HCT116 (cell line): ENCODE data around the gene CHSY1. TPM values are rescaled to one million over a fixed set of nuclear protein-coding genes. Genes with fewer than 3 reads are reported as not detected.

ENCODE experiments used
- ATAC-seq: fragments of 200-7000 bp; cut with Tn5 transposase; 2 replicates; pipeline ENCODE4 v1.9.1; 2020; ENCODE audit warnings: mild to moderate bottlenecking, moderate library complexity
- BruUV-seq: library from RNA; stranded (reverse); fragments of 400-500 nt; replicated peaks from 2 replicates; lab custom pipeline; 2021; lab: Mats Ljungman, UMichigan
- CTCF ChIA-PET: fragments of 300-600 bp; sonication (Branson Sonifier 250); formaldehyde crosslinking; loops from one replicate; lab custom pipeline; 2021; ENCODE audit warnings: antibody characterized with exemption; lab: Charles Lee
- POLR2A ChIA-PET: fragments of 300-600, 350-600 bp; sonication (Branson Sonifier 250); formaldehyde crosslinking; loops from one replicate; lab custom pipeline; 2021; ENCODE audit warnings: antibody characterized with exemption; lab: Charles Lee
- RAD21 ChIA-PET, 2 experiments: fragments of 300-600 bp; sonication (Branson Sonifier 250); formaldehyde crosslinking; loops; one replicate each; lab custom pipeline; 2023; ENCODE audit warnings: low total read pairs in 2 of 2; ENCODE audit not compliant: uncharacterized antibody in 2 of 2, unreplicated experiment in 2 of 2, low non-redundant PET in 1 of 2; lab: Charles Lee
- DNase-seq: peaks from one replicate; pipeline ENCODE4 v3.0.0-alpha.2; 2010; ENCODE audit warnings: low read depth, low spot score
- H2AFZ ChIP-seq: fragments of 200-600 bp; shearing (Covaris generic), sonication (generic); 2 replicates; pipeline ENCODE4 v1.6.1; 2017; ENCODE audit warnings: low read depth, mixed run types, mixed read lengths, antibody characterized with exemption, low read length; ENCODE audit not compliant: poor library complexity, severe bottlenecking
- H3K27ac ChIP-seq: 2 replicates; pipeline ENCODE4 v1.5.1; 2012; ENCODE audit warnings: low read depth, low read length
- H3K27me3 ChIP-seq: fragments of 200-600 bp; sonication (generic); 2 replicates; pipeline ENCODE4 v1.6.1; 2016; ENCODE audit warnings: mixed run types, low read length, mixed read lengths; ENCODE audit not compliant: insufficient read depth
- H3K36me3 ChIP-seq, 2 experiments: fragments of 200-500 bp in 1 of 2; fragments of 200-600 bp in 1 of 2; sonication (Bioruptor generic) in 1 of 2; sonication (generic) in 1 of 2; 2 replicates each; pipeline versions ENCODE4 v1.5.1 to v1.6.1; 2014 to 2016; ENCODE audit warnings: low read length in 2 of 2, inconsistent platforms in 1 of 2, mixed read lengths in 1 of 2, mixed run types in 1 of 2; ENCODE audit not compliant: insufficient read depth in 2 of 2, control insufficient read depth in 1 of 2
- H3K4me1 ChIP-seq, 2 experiments: fragments of 200-600 bp in 1 of 2; sonication (generic) in 1 of 2; 2 replicates each; pipeline versions ENCODE4 v1.5.1 to v1.6.1; 2012 to 2017; ENCODE audit warnings: low read length in 2 of 2, inconsistent platforms in 1 of 2, mild to moderate bottlenecking in 1 of 2, mixed read lengths in 1 of 2, mixed run types in 1 of 2, moderate library complexity in 1 of 2; ENCODE audit not compliant: insufficient read depth in 2 of 2, control insufficient read depth in 1 of 2
- H3K4me2 ChIP-seq: fragments of 200-600 bp; sonication (generic); 2 replicates; pipeline ENCODE4 v1.6.1; 2017; ENCODE audit warnings: mixed run types, low read length, mixed read lengths
- H3K4me3 ChIP-seq, 2 experiments: fragments of 200-600 bp in 1 of 2; sonication (generic) in 1 of 2; replicated peaks in 1 of 2; 2 replicates each; pipeline ENCODE4 v1.5.1; 2011 to 2016; ENCODE audit warnings: low read length in 2 of 2, control low read depth in 1 of 2, low read depth in 1 of 2, mild to moderate bottlenecking in 1 of 2, mixed read lengths in 1 of 2, mixed run types in 1 of 2
- H3K79me2 ChIP-seq: fragments of 200-600 bp; sonication (generic); 2 replicates; pipeline ENCODE4 v1.6.1; 2017; ENCODE audit warnings: mild to moderate bottlenecking, mixed run types, low read length, moderate library complexity, mixed read lengths; ENCODE audit not compliant: insufficient read depth
- H3K9ac ChIP-seq: fragments of 200-600 bp; sonication (generic); 2 replicates; pipeline ENCODE4 v1.6.1; 2016; ENCODE audit warnings: low read length, mixed read lengths
- H3K9me2 ChIP-seq: fragments of 200-600 bp; sonication (generic), shearing (Covaris generic); 2 replicates; pipeline ENCODE4 v1.6.1; 2017; ENCODE audit warnings: mixed run types, mild to moderate bottlenecking, moderate library complexity; ENCODE audit not compliant: insufficient read depth
- H3K9me3 ChIP-seq, 2 experiments: fragments of 200-500 bp in 1 of 2; fragments of 200-600 bp in 1 of 2; sonication (Bioruptor generic) in 1 of 2; sonication (generic) in 1 of 2; 2 replicates each; pipeline ENCODE4 v1.6.1; 2014 to 2017; ENCODE audit warnings: low read length in 2 of 2, mixed read lengths in 2 of 2, inconsistent platforms in 1 of 2, low read depth in 1 of 2, mild to moderate bottlenecking in 1 of 2, mixed run types in 1 of 2, moderate library complexity in 1 of 2; ENCODE audit not compliant: control insufficient read depth in 1 of 2, insufficient read depth in 1 of 2
- H4K20me1 ChIP-seq: fragments of 200-600 bp; sonication (generic), shearing (Covaris generic); 2 replicates; pipeline ENCODE4 v1.6.1; 2017; ENCODE audit warnings: mixed run types, mild to moderate bottlenecking, moderate library complexity; ENCODE audit not compliant: insufficient read depth
- ATF3 ChIP-seq: IDR thresholded peaks from 2 replicates; pipeline ENCODE4 v1.6.1; 2012
- CBX3 ChIP-seq: IDR thresholded peaks from 2 replicates; pipeline ENCODE4 v1.6.1; 2012; ENCODE audit warnings: low read depth
- CEBPB ChIP-seq: IDR thresholded peaks from 2 replicates; pipeline ENCODE4 v1.6.1; 2012; ENCODE audit warnings: low read depth
- ELF1 ChIP-seq: IDR thresholded peaks from 2 replicates; pipeline ENCODE4 v1.6.1; 2012; ENCODE audit warnings: low read depth, borderline replicate concordance
- EZH2 ChIP-seq: fragments of 200-600 bp; sonication (generic); IDR thresholded peaks from 2 replicates; pipeline ENCODE4 v1.6.1; 2017; ENCODE audit warnings: antibody characterized with exemption, mixed run types
- EZH2phosphoT487 ChIP-seq: fragments of 200-600 bp; IDR thresholded peaks from 2 replicates; pipeline ENCODE4 v1.6.1; 2018; ENCODE audit warnings: antibody characterized with exemption, borderline replicate concordance
- FOSL1 ChIP-seq: IDR thresholded peaks from 2 replicates; pipeline ENCODE4 v1.6.1; 2012; ENCODE audit warnings: low read depth
- JUND ChIP-seq: IDR thresholded peaks from 2 replicates; pipeline ENCODE4 v1.6.1; 2012
- MAX ChIP-seq: IDR thresholded peaks from 2 replicates; pipeline ENCODE4 v1.6.1; 2012
- RAD21 ChIP-seq: IDR thresholded peaks from 2 replicates; pipeline ENCODE4 v1.6.1; 2012; ENCODE audit warnings: low read depth, mild to moderate bottlenecking
- SP1 ChIP-seq: IDR thresholded peaks from 2 replicates; pipeline ENCODE4 v1.6.1; 2012; ENCODE audit warnings: low read depth
- SRF ChIP-seq: IDR thresholded peaks from 2 replicates; pipeline ENCODE4 v1.6.1; 2012; ENCODE audit warnings: low read depth
- YY1 ChIP-seq: IDR thresholded peaks from 2 replicates; pipeline ENCODE4 v1.6.1; 2011; ENCODE audit warnings: low read length, low read depth, moderate library complexity, mild to moderate bottlenecking; ENCODE audit not compliant: insufficient replicate concordance; ENCODE audit errors: extremely low read depth
- ZFX ChIP-seq: fragments of 450-650 bp; IDR thresholded peaks from 2 replicates; pipeline ENCODE4 v1.6.1; 2017
- ZNF274 ChIP-seq: fragments of 200-500 bp; sonication (Bioruptor generic); IDR thresholded peaks from 2 replicates; pipeline ENCODE4 v1.6.1; 2014; ENCODE audit warnings: mild to moderate bottlenecking, low read depth, low read length, inconsistent platforms
- intact Hi-C: fragments of 100-400 bp; cut with micrococcal nuclease; formaldehyde crosslinking; loops from 2 replicates; pipeline ENCODE4 v1.10.0; 2022
- total RNA-seq: library from RNA; stranded (reverse); gene quantifications from one replicate; pipeline ENCODE4 v1.2.1, GENCODE V29; 2021; ENCODE audit not compliant: unreplicated experiment
- TF ChIP-seq, protein P1 (sequence below): IDR thresholded peaks from 2 replicates; pipeline ENCODE4 v1.6.1; 2012; ENCODE audit warnings: low read depth

CHSY1 gene
- total RNA-seq, 1 experiment from 2014 or later: 25.4 TPM

DNA sequence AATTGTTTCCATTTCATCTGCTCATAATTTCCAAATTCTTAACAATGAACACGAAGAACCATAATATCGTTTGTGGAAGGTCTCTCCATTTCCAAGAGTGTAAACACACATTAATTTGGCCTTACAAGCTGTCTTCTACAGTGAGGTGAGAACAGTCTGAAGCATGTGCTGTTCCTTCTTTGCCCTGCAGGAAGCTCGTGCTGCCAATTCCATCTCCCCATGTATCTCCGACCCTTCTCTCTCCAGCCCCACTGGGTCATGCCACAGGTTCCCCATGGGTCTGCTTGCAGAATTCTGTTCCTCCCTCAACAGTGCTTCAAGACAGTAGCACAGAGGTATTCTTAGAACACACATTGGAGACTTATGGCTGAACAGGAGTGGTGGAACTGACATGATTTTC, 70.5 kb downstream of the CHSY1 start:
- Histone ChIP-seq H3K79me2 (peaks cover 74% of the 10 kb centered on the region), H3K4me1 (no peaks in the 10 kb centered on the region), H3K27me3 (no peaks in the 10 kb centered on the region), H3K4me3 (no peak overlapping the region), H3K4me2 (no peak overlapping the region), H3K27ac (no peak overlapping the region), H4K20me1 (0 out of 2 replicates have a peak, but pooled peaks cover 6% of the 10 kb centered on the region), H3K9me2 (no peaks in the 10 kb centered on the region), H3K36me3 (peaks cover 12% of the 10 kb centered on the region in 2 experiments; a peak in 2 of 4 replicates), H3K9me3 (no peaks in the 10 kb centered on the region)
- ATAC-seq (no peak), DNase-seq (no peak)
- ChIA-PET POLR2A (no interaction called here), RAD21 (no interaction called here), CTCF (no interaction called here)
- no TSS peak for BruUV-seq
- TF ChIP-seq JUND: no peak
- TF ChIP-seq, all 23 proteins: peak for 0
- Histone ChIP-seq H2AFZ (no peak overlapping the region), H3K9ac (no peak overlapping the region)
- intact Hi-C loops: no loop called here

- H3K36me3 ChIP-seq: peaks cover 12% of the 10 kb centered on the region in 2 experiments; a peak in 2 of 4 replicates
- ATAC-seq (no peak), DNase-seq (no peak)
- ChIA-PET CTCF (no interaction called here), POLR2A (no interaction called here), RAD21 (no interaction called here)
- no peak overlapping the region for H3K4me2 ChIP-seq
- no peak overlapping the region for H3K27ac ChIP-seq
- H3K79me2 ChIP-seq: peaks cover 68% of the 10 kb centered on the region
- no peaks in the 10 kb centered on the region for H3K27me3 ChIP-seq
- H3K9me2 ChIP-seq: no peaks in the 10 kb centered on the region
- H3K4me1 ChIP-seq: no peaks in the 10 kb centered on the region
- H2AFZ ChIP-seq: no peak overlapping the region
- intact Hi-C loops: no loop called here
- H3K9me3 ChIP-seq: no peaks in the 10 kb centered on the region
- no peak overlapping the region for H3K4me3 ChIP-seq
- BruUV-seq: no TSS peak
- no peak overlapping the region for H3K9ac ChIP-seq
- H4K20me1 ChIP-seq: 0 out of 2 replicates have a peak, but pooled peaks cover 6% of the 10 kb centered on the region
- TF ChIP-seq, protein P1, sequence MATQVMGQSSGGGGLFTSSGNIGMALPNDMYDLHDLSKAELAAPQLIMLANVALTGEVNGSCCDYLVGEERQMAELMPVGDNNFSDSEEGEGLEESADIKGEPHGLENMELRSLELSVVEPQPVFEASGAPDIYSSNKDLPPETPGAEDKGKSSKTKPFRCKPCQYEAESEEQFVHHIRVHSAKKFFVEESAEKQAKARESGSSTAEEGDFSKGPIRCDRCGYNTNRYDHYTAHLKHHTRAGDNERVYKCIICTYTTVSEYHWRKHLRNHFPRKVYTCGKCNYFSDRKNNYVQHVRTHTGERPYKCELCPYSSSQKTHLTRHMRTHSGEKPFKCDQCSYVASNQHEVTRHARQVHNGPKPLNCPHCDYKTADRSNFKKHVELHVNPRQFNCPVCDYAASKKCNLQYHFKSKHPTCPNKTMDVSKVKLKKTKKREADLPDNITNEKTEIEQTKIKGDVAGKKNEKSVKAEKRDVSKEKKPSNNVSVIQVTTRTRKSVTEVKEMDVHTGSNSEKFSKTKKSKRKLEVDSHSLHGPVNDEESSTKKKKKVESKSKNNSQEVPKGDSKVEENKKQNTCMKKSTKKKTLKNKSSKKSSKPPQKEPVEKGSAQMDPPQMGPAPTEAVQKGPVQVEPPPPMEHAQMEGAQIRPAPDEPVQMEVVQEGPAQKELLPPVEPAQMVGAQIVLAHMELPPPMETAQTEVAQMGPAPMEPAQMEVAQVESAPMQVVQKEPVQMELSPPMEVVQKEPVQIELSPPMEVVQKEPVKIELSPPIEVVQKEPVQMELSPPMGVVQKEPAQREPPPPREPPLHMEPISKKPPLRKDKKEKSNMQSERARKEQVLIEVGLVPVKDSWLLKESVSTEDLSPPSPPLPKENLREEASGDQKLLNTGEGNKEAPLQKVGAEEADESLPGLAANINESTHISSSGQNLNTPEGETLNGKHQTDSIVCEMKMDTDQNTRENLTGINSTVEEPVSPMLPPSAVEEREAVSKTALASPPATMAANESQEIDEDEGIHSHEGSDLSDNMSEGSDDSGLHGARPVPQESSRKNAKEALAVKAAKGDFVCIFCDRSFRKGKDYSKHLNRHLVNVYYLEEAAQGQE: no peak
- no peak for TF ChIP-seq MAX
- no peak for TF ChIP-seq CBX3
- no peak for TF ChIP-seq SRF
- no peak for TF ChIP-seq ATF3
- TF ChIP-seq CEBPB: no peak
- no peak for TF ChIP-seq JUND
- TF ChIP-seq EZH2: no peak
- TF ChIP-seq ZFX: no peak
- no peak for TF ChIP-seq FOSL1
- no peak for TF ChIP-seq RAD21
- no peak for TF ChIP-seq EZH2phosphoT487
- no peak for TF ChIP-seq YY1
- no peak for TF ChIP-seq SP1
- TF ChIP-seq ELF1: no peak
- TF ChIP-seq ZNF274: no peak
These were observed 71.1 kb downstream of the CHSY1 start for GRCh38 chr15:101180620-101181307.
